GM12801 (cell line): ENCODE measurements around the gene CAMTA1.

Experiments used
- TF ChIP-seq, protein P1 (sequence below): IDR thresholded peaks from one replicate; pipeline ENCODE4 v1.5.1; 2011; ENCODE audit warnings: control low read depth; ENCODE audit not compliant: insufficient read length; ENCODE audit errors: extremely low read depth

CAMTA1 gene

DNA sequence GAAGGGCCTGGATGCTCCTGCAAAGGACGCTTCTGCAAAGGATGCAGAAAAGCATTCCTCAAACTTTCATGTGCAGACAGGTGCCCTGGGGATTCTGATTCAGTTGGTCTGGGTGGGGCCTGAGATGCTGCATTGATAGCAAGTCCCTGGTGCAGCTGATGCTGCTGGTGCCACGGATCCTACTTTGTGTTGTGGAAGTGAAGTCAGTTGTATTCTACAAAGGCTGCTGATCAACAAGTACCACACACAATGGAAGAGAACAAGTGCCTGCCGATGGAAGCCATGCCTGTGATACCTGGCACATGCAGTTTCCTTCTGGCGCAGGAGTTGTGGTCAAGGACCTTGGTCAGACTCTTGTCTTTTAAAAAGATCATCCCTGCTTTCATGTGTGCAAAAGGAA is 478.8 kb downstream of the CAMTA1 start:
- TF ChIP-seq, protein P1, sequence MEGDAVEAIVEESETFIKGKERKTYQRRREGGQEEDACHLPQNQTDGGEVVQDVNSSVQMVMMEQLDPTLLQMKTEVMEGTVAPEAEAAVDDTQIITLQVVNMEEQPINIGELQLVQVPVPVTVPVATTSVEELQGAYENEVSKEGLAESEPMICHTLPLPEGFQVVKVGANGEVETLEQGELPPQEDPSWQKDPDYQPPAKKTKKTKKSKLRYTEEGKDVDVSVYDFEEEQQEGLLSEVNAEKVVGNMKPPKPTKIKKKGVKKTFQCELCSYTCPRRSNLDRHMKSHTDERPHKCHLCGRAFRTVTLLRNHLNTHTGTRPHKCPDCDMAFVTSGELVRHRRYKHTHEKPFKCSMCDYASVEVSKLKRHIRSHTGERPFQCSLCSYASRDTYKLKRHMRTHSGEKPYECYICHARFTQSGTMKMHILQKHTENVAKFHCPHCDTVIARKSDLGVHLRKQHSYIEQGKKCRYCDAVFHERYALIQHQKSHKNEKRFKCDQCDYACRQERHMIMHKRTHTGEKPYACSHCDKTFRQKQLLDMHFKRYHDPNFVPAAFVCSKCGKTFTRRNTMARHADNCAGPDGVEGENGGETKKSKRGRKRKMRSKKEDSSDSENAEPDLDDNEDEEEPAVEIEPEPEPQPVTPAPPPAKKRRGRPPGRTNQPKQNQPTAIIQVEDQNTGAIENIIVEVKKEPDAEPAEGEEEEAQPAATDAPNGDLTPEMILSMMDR = no peak

- TF ChIP-seq, protein P1 = no peak
Measured at GRCh38 chr1:7265771-7266371, 480.6 kb downstream of the CAMTA1 start.

GRCh38 chr1:7266561-7266960 is 481.3 kb downstream of the CAMTA1 start:
- TF ChIP-seq, protein P1 = no peak

DNA sequence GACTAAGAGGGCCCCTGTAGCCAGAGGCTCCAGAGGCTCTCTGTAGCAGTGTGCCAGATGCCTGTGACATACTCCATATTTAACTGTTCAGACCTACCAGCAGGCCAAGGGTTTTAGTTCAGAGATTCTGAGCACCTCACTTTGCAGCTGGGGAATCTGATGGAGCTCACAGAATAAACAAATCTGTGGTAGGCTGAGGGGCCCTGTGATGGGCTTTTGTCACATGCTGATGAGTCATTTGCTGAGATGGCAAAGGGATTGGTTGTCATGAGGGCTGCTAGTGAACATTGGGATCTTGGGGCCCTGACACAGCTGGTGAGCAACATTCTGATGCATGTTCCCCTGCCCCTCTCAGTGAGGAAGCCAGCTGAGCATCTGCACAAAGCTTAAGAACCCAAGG is 482.2 kb downstream of the CAMTA1 start:
- TF ChIP-seq, protein P1 = no peak

- TF ChIP-seq, protein P1 = no peak
Measured at GRCh38 chr1:7268983-7269382, 483.7 kb downstream of the CAMTA1 start.

DNA sequence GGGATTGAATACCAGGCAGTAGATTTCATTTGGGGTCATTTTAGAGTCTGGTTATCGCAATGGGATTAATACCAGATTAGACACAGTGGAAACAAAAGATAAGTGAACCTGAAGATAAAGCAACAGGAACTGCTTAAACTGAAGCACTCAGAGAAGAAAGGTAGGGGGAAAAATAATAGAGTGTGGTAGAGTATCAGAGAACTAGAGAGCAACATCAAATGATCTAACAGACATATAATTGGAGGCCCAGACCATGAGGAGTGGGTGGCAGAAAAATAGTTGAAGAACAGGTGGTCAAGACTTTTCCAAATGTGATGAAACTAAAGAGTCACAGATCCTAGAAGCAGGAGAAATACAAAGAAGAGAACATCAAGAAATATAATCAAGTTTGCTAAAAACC is 484.3 kb downstream of the CAMTA1 start:
- TF ChIP-seq, protein P1 = no peak

- TF ChIP-seq, protein P1 = no peak
Measured at GRCh38 chr1:7274256-7274655, 489.0 kb downstream of the CAMTA1 start.
